WTC11 (cell line): ENCODE data around the gene DAD1. TPM values are rescaled to one million over a fixed set of nuclear protein-coding genes. Genes with fewer than 3 reads are reported as not detected.

Experiments used
- ATAC-seq: fragments of 200-7000 bp; cut with Tn5 transposase; 2 replicates; pipeline ENCODE4 v1.10.0; 2021; ENCODE audit warnings: mild to moderate bottlenecking, moderate library complexity
- CTCF ChIA-PET: fragments of 300-600 bp; sonication (Branson Sonifier 250); formaldehyde crosslinking; loops from one replicate; lab custom pipeline; 2021; ENCODE audit warnings: antibody characterized with exemption; lab: Charles Lee
- POLR2A ChIA-PET: fragments of 350-600 bp; sonication (Branson Sonifier 250); formaldehyde crosslinking; loops from one replicate; lab custom pipeline; 2021; ENCODE audit warnings: antibody characterized with exemption; lab: Charles Lee
- DNase-seq: peaks from one replicate; pipeline ENCODE4 v3.0.0; 2021; ENCODE audit warnings: low spot score
- H3K27ac Mint-ChIP-seq: 2 replicates; pipeline ENCODE4 v1.8.0; 2021; ENCODE audit warnings: mixed read lengths
- H3K27me3 Mint-ChIP-seq: 2 replicates; pipeline ENCODE4 v1.8.0; 2021; ENCODE audit warnings: low read depth, mild to moderate bottlenecking, moderate library complexity, mixed read lengths
- H3K36me3 Mint-ChIP-seq: 2 replicates; pipeline ENCODE4 v1.8.0; 2021; ENCODE audit warnings: mixed read lengths
- H3K4me1 Mint-ChIP-seq: 2 replicates; pipeline ENCODE4 v1.8.0; 2022; ENCODE audit warnings: mixed read lengths
- H3K4me3 Mint-ChIP-seq: 2 replicates; pipeline ENCODE4 v1.8.0; 2021; ENCODE audit warnings: mild to moderate bottlenecking, moderate library complexity, mixed read lengths
- H3K9me3 Mint-ChIP-seq: 2 replicates; pipeline ENCODE4 v1.8.0; 2021; ENCODE audit warnings: mixed read lengths
- ATF6 ChIP-seq: sonication (generic); formaldehyde crosslinking; IDR thresholded peaks from 2 replicates; pipeline ENCODE4 v1.8.1; 2023; ENCODE audit warnings: mild to moderate bottlenecking, missing genetic modification reagents
- ELF4 ChIP-seq: sonication (generic); formaldehyde crosslinking; IDR thresholded peaks from 2 replicates; pipeline ENCODE4 v1.8.1; 2022; ENCODE audit warnings: low read depth, mild to moderate bottlenecking, moderate library complexity, missing genetic modification reagents
- ERG ChIP-seq: fragments of 250-450 bp; sonication (Bioruptor Pico); IDR thresholded peaks from 2 replicates; pipeline ENCODE4 v1.8.0; 2021; ENCODE audit warnings: mild to moderate bottlenecking
- GTF2I ChIP-seq: fragments of 250-450 bp; sonication (Bioruptor Pico); conservative IDR thresholded peaks from 2 replicates; pipeline ENCODE4 v1.4.0; 2021; ENCODE audit warnings: mild to moderate bottlenecking
- IRF1 ChIP-seq: sonication (generic); formaldehyde crosslinking; IDR thresholded peaks from 2 replicates; pipeline ENCODE4 v1.8.0; 2023; ENCODE audit warnings: missing genetic modification reagents
- MAX ChIP-seq: sonication (generic); formaldehyde crosslinking; IDR thresholded peaks from 2 replicates; pipeline ENCODE4 v1.8.0; 2022; ENCODE audit warnings: mild to moderate bottlenecking, missing genetic modification reagents
- NFYB ChIP-seq: sonication (generic); formaldehyde crosslinking; conservative IDR thresholded peaks from 2 replicates; pipeline ENCODE4 v1.8.0; 2022; ENCODE audit warnings: low read depth, missing genetic modification reagents
- ZNF138 ChIP-seq: sonication (generic); formaldehyde crosslinking; conservative IDR thresholded peaks from 2 replicates; pipeline ENCODE4 v1.8.1; 2022; ENCODE audit warnings: mild to moderate bottlenecking, moderate library complexity, missing genetic modification reagents
- ZNF416 ChIP-seq: fragments of 250-450 bp; sonication (Bioruptor Pico); IDR thresholded peaks from 2 replicates; pipeline ENCODE4 v1.9.0; 2021; ENCODE audit warnings: mild to moderate bottlenecking, inconsistent platforms
- ZNF512 ChIP-seq: sonication (generic); formaldehyde crosslinking; IDR thresholded peaks from 2 replicates; pipeline ENCODE4 v1.8.1; 2022; ENCODE audit warnings: missing genetic modification reagents, borderline replicate concordance
- ZNF532 ChIP-seq: fragments of 250-450 bp; sonication (Bioruptor Pico); IDR thresholded peaks from 2 replicates; pipeline ENCODE4 v1.9.0; 2021; ENCODE audit warnings: mild to moderate bottlenecking, borderline replicate concordance
- total RNA-seq: library from RNA; stranded (reverse); gene quantifications from 3 replicates; pipeline ENCODE4 v1.2.3, GENCODE V29; 2021

Gene DAD1
- total RNA-seq, 1 experiment from 2014 or later, result 125 TPM

- Mint-ChIP-seq H3K9me3 (no peaks in the 10 kb centered on the region), H3K4me3 (no peak overlapping the region), H3K27me3 (no peaks in the 10 kb centered on the region), H3K4me1 (peaks cover 57% of the 10 kb centered on the region), H3K36me3 (no peaks in the 10 kb centered on the region), H3K27ac (no peak overlapping the region)
- ChIA-PET CTCF (interaction anchor here (0.6 to 1.1 kb wide), 3 partner anchors 9 to 22 kb away, joined by 3 to 4 read pairs (median 3); no protein-coding TSS in a partner anchor), POLR2A (no interaction called here)
- TF ChIP-seq ZNF532 (no peak), MAX (CRISPR knock-in tag) (no peak), ELF4 (CRISPR knock-in tag) (no peak), GTF2I (CRISPR knock-in tag) (no peak), ZNF512 (CRISPR knock-in tag) (no peak), ZNF416 (CRISPR knock-in tag) (no peak), ERG (no peak), NFYB (no peak), ATF6 (CRISPR knock-in tag) (no peak), ZNF138 (CRISPR knock-in tag) (no peak), IRF1 (CRISPR knock-in tag) (no peak)
- DNase-seq, result no peak
- ATAC-seq, result no peak
Observed at GRCh38 chr14:22547948-22548750, 40.9 kb downstream of the DAD1 start.

- H3K4me1 Mint-ChIP-seq, result peaks cover 53% of the 10 kb centered on the region
- no peaks in the 10 kb centered on the region for H3K9me3 Mint-ChIP-seq
- H3K27me3 Mint-ChIP-seq, result no peaks in the 10 kb centered on the region
- no peaks in the 10 kb centered on the region for H3K36me3 Mint-ChIP-seq
- ATAC-seq (no peak), DNase-seq (no peak)
- no peak overlapping the region for H3K4me3 Mint-ChIP-seq
- no peak for TF ChIP-seq ZNF416 (CRISPR knock-in tag)
- POLR2A ChIA-PET, result no interaction called here
- CTCF ChIA-PET, result interaction anchor here (0.5 to 1.7 kb wide), 7 partner anchors 9 to 326 kb away, joined by 3 to 17 read pairs (median 4); no protein-coding TSS in a partner anchor
- no peak overlapping the region for H3K27ac Mint-ChIP-seq
Observed at GRCh38 chr14:22547313-22547947, 41.6 kb downstream of the DAD1 start.
